Spleen (tissue), 11 donors: ENCODE measurements around the gene ARHGEF38. TPM values are rescaled to one million over a fixed set of nuclear protein-coding genes. Genes with fewer than 3 reads are reported as not detected.
"Not testable (repeated sequence)": the region's sequence is repeated elsewhere in the genome, so short reads cannot be mapped to it uniquely, and the experiment has no call there.

Experiments used
- DNase-seq: peaks from one replicate; pipeline ENCODE4 v3.0.0-alpha.2; 2020
- H3K27ac ChIP-seq, 8 donors: fragments of 200-600 bp; sonication (generic) in 7 of 8; 1 replicate in 4 of 8; 2 replicates in 4 of 8; pipeline versions ENCODE4 v1.5.0 to v1.8.0; 2016 to 2021; ENCODE audit warnings: inconsistent platforms in 4 of 8, mild to moderate bottlenecking in 4 of 8, moderate library complexity in 1 of 8
- H3K27me3 ChIP-seq, 7 donors: fragments of 200-600 bp; sonication (generic) in 6 of 7; replicated peaks in 1 of 7; 1 replicate in 4 of 7; 2 replicates in 3 of 7; pipeline versions ENCODE4 v1.5.0 to v1.8.0; 2016 to 2021; ENCODE audit warnings: inconsistent platforms in 3 of 7, mild to moderate bottlenecking in 1 of 7
- H3K36me3 ChIP-seq, 6 donors: fragments of 200-600 bp; sonication (generic) in 5 of 6; 1 replicate in 4 of 6; 2 replicates in 2 of 6; pipeline versions ENCODE4 v1.5.0 to v1.8.0; 2016 to 2021; ENCODE audit warnings: inconsistent platforms in 2 of 6
- H3K4me1 ChIP-seq, 6 donors: fragments of 200-600 bp; sonication (generic) in 5 of 6; 1 replicate in 3 of 6; 2 replicates in 3 of 6; pipeline versions ENCODE4 v1.5.0 to v1.8.0; 2016 to 2021; ENCODE audit warnings: inconsistent platforms in 3 of 6
- H3K4me3 ChIP-seq, 8 donors: fragments of 200-600 bp; sonication (generic) in 7 of 8; 1 replicate in 4 of 8; 2 replicates in 4 of 8; pipeline versions ENCODE4 v1.5.0 to v1.8.0; 2016 to 2021; ENCODE audit warnings: inconsistent platforms in 4 of 8, mild to moderate bottlenecking in 4 of 8, moderate library complexity in 2 of 8
- H3K9me3 ChIP-seq, 8 donors: fragments of 200-600 bp; sonication (generic) in 7 of 8; 1 replicate in 4 of 8; 2 replicates in 4 of 8; pipeline versions ENCODE4 v1.5.0 to v1.8.0; 2016 to 2021; ENCODE audit warnings: inconsistent platforms in 4 of 8
- CTCF ChIP-seq, 11 experiments: fragments of 200-600 bp in 7 of 11; fragments of 450-650 bp in 4 of 11; sonication (generic) in 4 of 11; IDR thresholded peaks in 8 of 11; conservative IDR thresholded peaks in 3 of 11; 1 replicate in 7 of 11; 2 replicates in 4 of 11; pipeline versions ENCODE4 v1.4.0 to v1.8.0; 2016 to 2021; ENCODE audit warnings: antibody characterized with exemption in 11 of 11, inconsistent platforms in 4 of 11, mild to moderate bottlenecking in 1 of 11
- POLR2A ChIP-seq, 3 donors: fragments of 450-650 bp; IDR thresholded peaks; one replicate each; pipeline ENCODE4 v1.5.1; 2017; ENCODE audit warnings: antibody characterized with exemption in 3 of 3, mild to moderate bottlenecking in 1 of 3
- POLR2AphosphoS5 ChIP-seq, 3 donors: sonication (generic); formaldehyde crosslinking; IDR thresholded peaks; one replicate each; pipeline ENCODE4 v1.5.1; 2017; ENCODE audit warnings: antibody characterized with exemption in 3 of 3
- WGBS, 5 donors: extraction: QIAGEN DNeasy Blood & Tissue Kit in 3 of 5; methylation state at CpG; one replicate each; pipeline versions ENCODE4 v1.1.5 to v1.1.7; 2013 to 2018; 5-methylcytosine and 5-hydroxymethylcytosine counted together
- intact Hi-C: fragments of 100-400 bp; cut with DNase I; formaldehyde crosslinking; loops from one replicate; pipeline ENCODE4 v1.15.0; 2023; ENCODE audit warnings: low total_unique reads
- polyA plus RNA-seq, 3 donors: library from polyadenylated mRNA; stranded (reverse); fragments of 200-250 nt; gene quantifications; one replicate each; pipeline ENCODE4 v1.2.1, GENCODE V29; 2013
- small RNA-seq, 4 donors: library from RNA; depleted of rRNA; stranded (forward); fragments of <200 nt; gene quantifications; one replicate each; pipeline ENCODE3, GENCODE V24; 2016
- total RNA-seq, 7 donors: library from RNA; depleted of rRNA in 3 of 7; stranded (reverse); fragments of >200 nt in 3 of 7; fragmentation: NEBNext Ultra II Directional in 4 of 7; extraction: Animal tissue kit (Norgen Biotek cat#: 25700) in 4 of 7; gene quantifications; one replicate each; pipeline versions ENCODE4 v1.1.0 to v1.2.1, GENCODE V29; 2016 to 2021
- donor health status: healthy with polysubstance abuse.
- donor health status: DM: no; HTN: no; CAD: no; lungs with moderate emphysema.
- donor health status: DM: no; HTN: no; CAD: no.
- donor health status: Bipolar disorder and iron deficiency.
- donor health status: healthy.
- donor health status: DM: no; HTN: no; CAD: no.
- donor health status: DM: yes; HTN: yes; CAD: no.

Gene ARHGEF38
- total and polyA plus RNA-seq, 10 donors, result not detected

- Histone ChIP-seq H3K27ac (no peak overlapping the region), H3K27me3 (no peaks in the 10 kb centered on the region), H3K4me1 (no peaks in the 10 kb centered on the region), H3K4me3 (no peak overlapping the region), H3K9me3 (peaks cover 0 to 19% (median 16%) of the 10 kb centered on the region in 8 donors), H3K36me3 (peaks cover 0 to 24% (median 2%) of the 10 kb centered on the region in 6 donors)
- no peak for TF ChIP-seq POLR2A (IDR thresholded peaks at IDR 0.05)
- TF ChIP-seq CTCF (IDR thresholded peaks at IDR 0.05 in 8 of 11, conservative IDR thresholded peaks at IDR 0.05 in 3 of 11), result no peak
- no peak for TF ChIP-seq POLR2AphosphoS5 (IDR thresholded peaks at IDR 0.05)
- no peak for DNase-seq
- 89 to 98% (median 94%) methylated on average over 2 of the region's 2 CpGs for WGBS, 5 donors
- intact Hi-C loops, result no loop called here
Observed at GRCh38 chr4:105725623-105726022, 173.2 kb downstream of the ARHGEF38 start.

DNA sequence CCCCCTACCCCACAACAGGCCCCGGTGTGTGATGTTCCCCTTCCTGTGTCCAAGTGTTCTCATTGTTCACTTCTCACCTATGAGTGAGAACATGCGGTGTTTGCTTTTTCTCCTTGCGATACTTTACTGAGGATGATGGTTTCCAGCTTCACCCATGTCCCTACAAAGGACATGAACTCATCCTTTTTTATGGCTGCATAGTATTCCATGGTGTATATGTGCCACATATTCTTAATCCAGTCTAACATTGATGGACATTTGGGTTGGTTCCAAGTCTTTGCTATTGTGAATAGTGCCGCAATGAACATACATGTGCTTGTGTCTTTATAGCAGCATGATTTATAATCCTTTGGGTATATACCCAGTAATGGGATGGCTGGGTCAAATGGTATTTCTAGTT is 177.5 kb downstream of the ARHGEF38 start:
- Histone ChIP-seq H3K9me3 (peaks cover 0 to 39% (median 30%) of the 10 kb centered on the region in 8 donors), H3K36me3 (peaks cover 0 to 39% (median 3%) of the 10 kb centered on the region in 6 donors)
- H3K27me3 ChIP-seq, H3K4me1 ChIP-seq, DNase-seq, H3K4me3 ChIP-seq, H3K27ac ChIP-seq, intact Hi-C loops: not testable (repeated sequence)
- 95 to 99% (median 98%) methylated on average over 4 of the region's 4 CpGs for WGBS, 5 donors

Small RNA genes within 50 kb of the gene (small RNA-seq; reads per million reads assigned to genes)
- gene ATP5F1EP1, result 0 reads per million in 4 donors

Other genes starting within 250 kb of the ARHGEF38 start
- 100 to 1,000 TPM in 1 of 7 donors, 10 to 100 TPM in 6; 56.9 to 113 (median 69.1) TPM for gene PPA2, start 78.6 kb upstream of the ARHGEF38 start, total RNA-seq
- gene PPA2, start 78.6 kb upstream of the ARHGEF38 start, polyA plus RNA-seq, result 10 to 100 TPM; 45.2 to 67.8 (median 48.5) TPM
- 10 to 100 TPM; 13.7 to 37.3 (median 20.9) TPM for gene INTS12, start 156.1 kb downstream of the ARHGEF38 start, total RNA-seq
- 10 to 100 TPM; 10.1 to 15.0 (median 13.5) TPM for gene INTS12, start 156.1 kb downstream of the ARHGEF38 start, polyA plus RNA-seq
- gene GSTCD, start 156.2 kb downstream of the ARHGEF38 start, total RNA-seq, result 10 to 100 TPM in 3 of 7 donors, 1 to 10 TPM in 4; 8.4 to 14.6 (median 9.8) TPM
- gene GSTCD, start 156.2 kb downstream of the ARHGEF38 start, polyA plus RNA-seq, result 1 to 10 TPM; 1.8 to 3.4 (median 2.1) TPM